Activated CD8-positive, alpha-beta memory T cell treated with anti-CD3 and anti-CD28 coated beads for 36 hours (primary cell): ENCODE measurements around the gene OR2F2. TPM values are rescaled to one million over a fixed set of nuclear protein-coding genes. Genes with fewer than 3 reads are reported as not detected.

Experiments used
- CTCF ChIA-PET: fragments of 350-600 bp; sonication (Branson Sonifier 250); formaldehyde crosslinking; loops from one replicate; lab custom pipeline; 2021; ENCODE audit warnings: antibody characterized with exemption; lab: Charles Lee
- POLR2A ChIA-PET: fragments of 350-600 bp; sonication (Branson Sonifier 250); formaldehyde crosslinking; loops from one replicate; lab custom pipeline; 2021; ENCODE audit warnings: antibody characterized with exemption; lab: Charles Lee
- total RNA-seq, 2 experiments: library from RNA; stranded (reverse); gene quantifications; one replicate each; pipeline ENCODE4 v1.2.3, GENCODE V29; 2021

OR2F2 gene
- total RNA-seq, 2 experiments from 2014 or later = not detected

- CTCF ChIA-PET = interaction anchor here (0.8 to 1.3 kb wide), 2 partner anchors 9 to 21 kb away, joined by 3 to 5 read pairs; partner anchors contain the start of gene TCAF1
- POLR2A ChIA-PET = no interaction called here
These were observed 24.4 kb upstream of the OR2F2 start for GRCh38 chr7:143910473-143911248.

- POLR2A ChIA-PET = no interaction called here
- CTCF ChIA-PET = no interaction called here
These were observed 21.0 kb upstream of the OR2F2 start for GRCh38 chr7:143913945-143914615.

- POLR2A ChIA-PET = no interaction called here
- CTCF ChIA-PET = no interaction called here
These were observed 19.9 kb upstream of the OR2F2 start for GRCh38 chr7:143914938-143915652.

- POLR2A ChIA-PET = no interaction called here
- CTCF ChIA-PET = no interaction called here
These were observed 10.2 kb upstream of the OR2F2 start for GRCh38 chr7:143924851-143925250.

- ChIA-PET CTCF (interaction anchor here (1.3 kb wide), 1 partner anchor 28 kb away, joined by 5 read pairs; the partner anchor contains the start of gene TCAF1), POLR2A (no interaction called here)
These were observed 5.7 kb upstream of the OR2F2 start for GRCh38 chr7:143929224-143929920.

- POLR2A ChIA-PET = no interaction called here
- CTCF ChIA-PET = interaction anchor here (1.0 kb wide), 1 partner anchor 21 kb away, joined by 3 read pairs; no protein-coding TSS in a partner anchor
These were observed 3.3 kb upstream of the OR2F2 start for GRCh38 chr7:143931739-143932138.

- CTCF ChIA-PET = no interaction called here
- POLR2A ChIA-PET = no interaction called here
These were observed 1.3 kb downstream of the OR2F2 start for GRCh38 chr7:143936087-143937009.

- ChIA-PET CTCF (no interaction called here), POLR2A (no interaction called here)
These were observed 3.6 kb downstream of the OR2F2 start for GRCh38 chr7:143938379-143939243.

- POLR2A ChIA-PET = no interaction called here
- CTCF ChIA-PET = no interaction called here
These were observed 10.4 kb downstream of the OR2F2 start for GRCh38 chr7:143945423-143945822.

GRCh38 chr7:143947111-143947510 is 12.1 kb downstream of the OR2F2 start:
- CTCF ChIA-PET = no interaction called here
- POLR2A ChIA-PET = no interaction called here

- ChIA-PET POLR2A (no interaction called here), CTCF (no interaction called here)
These were observed 13.7 kb downstream of the OR2F2 start for GRCh38 chr7:143948733-143949132.

- POLR2A ChIA-PET = no interaction called here
- CTCF ChIA-PET = no interaction called here
These were observed 18.4 kb downstream of the OR2F2 start for GRCh38 chr7:143953421-143953820.

GRCh38 chr7:143954135-143954534 is 19.1 kb downstream of the OR2F2 start:
- POLR2A ChIA-PET = no interaction called here
- CTCF ChIA-PET = no interaction called here

- CTCF ChIA-PET = no interaction called here
These were observed 19.5 kb downstream of the OR2F2 start, which contains the start of gene OR2F1 for GRCh38 chr7:143954544-143954943. OR2F1 (plus strand) TSS chr7:143954844; CDS start chr7:143959971, 5,127 bp downstream.

GRCh38 chr7:143958781-143959180 is 23.7 kb downstream of the OR2F2 start:
- POLR2A ChIA-PET = no interaction called here
- CTCF ChIA-PET = no interaction called here

More at GRCh38 chr7:143954544-143954943, 19.5 kb downstream of the OR2F2 start, which contains the start of gene OR2F1:
- POLR2A ChIA-PET = no interaction called here

- POLR2A ChIA-PET = no interaction called here
- CTCF ChIA-PET = no interaction called here
These were observed 26.0 kb downstream of the OR2F2 start for GRCh38 chr7:143960813-143961610.

GRCh38 chr7:143965280-143965679 is 30.2 kb downstream of the OR2F2 start:
- POLR2A ChIA-PET = no interaction called here
- CTCF ChIA-PET = no interaction called here
